K562 (cell line): ENCODE measurements around the gene CHPF2. TPM values are rescaled to one million over a fixed set of nuclear protein-coding genes. Genes with fewer than 3 reads are reported as not detected.
A peak's percentile ranks its signal among the peaks of the same experiment; 100 is the strongest.

Experiments
- AFF4 ChIP-seq: sonication (generic); formaldehyde crosslinking; IDR thresholded peaks from 2 replicates; pipeline ENCODE4 v1.8.0; 2023; ENCODE audit warnings: mild to moderate bottlenecking, missing genetic modification reagents
- CBX3 ChIP-seq, 2 experiments: IDR thresholded peaks; 1 replicate in 1 of 2; 2 replicates in 1 of 2; pipeline ENCODE4 v1.6.1; 2012; ENCODE audit warnings: inconsistent platforms in 2 of 2, low read length in 2 of 2, borderline replicate concordance in 1 of 2, control low read depth in 1 of 2
- E2F8 ChIP-seq: fragments of 450-650 bp; IDR thresholded peaks from 2 replicates; pipeline ENCODE4 v1.7.1; 2018; ENCODE audit warnings: mild to moderate bottlenecking, low read depth; ENCODE audit not compliant: partially characterized antibody
- HSF4 ChIP-seq: fragments of 250-450 bp; sonication (Bioruptor Pico); IDR thresholded peaks from 2 replicates; pipeline ENCODE4 v2.1.2; 2022; ENCODE audit warnings: mild to moderate bottlenecking, moderate library complexity, borderline replicate concordance
- NFIC ChIP-seq: fragments of 450-650 bp; IDR thresholded peaks from 2 replicates; pipeline ENCODE4 v1.6.1; 2017; ENCODE audit warnings: mild to moderate bottlenecking, inconsistent platforms
- NR2C2 ChIP-seq, 2 experiments: fragments of 200-800 bp in 1 of 2; sonication (Bioruptor generic) in 1 of 2; sonication (generic) in 1 of 2; formaldehyde crosslinking in 1 of 2; IDR thresholded peaks; 2 replicates each; pipeline versions ENCODE4 v1.6.1 to v1.8.0; 2016 to 2022; ENCODE audit warnings: mild to moderate bottlenecking in 1 of 2, missing compliant biosample characterization in 1 of 2, missing genetic modification characterization in 1 of 2, missing genetic modification reagents in 1 of 2
- OTX1 ChIP-seq: fragments of 450-650 bp; formaldehyde crosslinking; IDR thresholded peaks from 2 replicates; pipeline ENCODE4 v1.4.0; 2022; ENCODE audit warnings: mild to moderate bottlenecking
- SAFB ChIP-seq: fragments of 200-400 bp; formaldehyde crosslinking; IDR thresholded peaks from 2 replicates; pipeline ENCODE4 v1.6.1; 2017; ENCODE audit warnings: low read depth, low read length, borderline replicate concordance
- SMC3 ChIP-seq: conservative IDR thresholded peaks from 2 replicates; pipeline ENCODE4 v1.6.1; 2011; ENCODE audit warnings: low read depth, low read length, improper control_type of control experiment; ENCODE audit not compliant: insufficient read depth
- TAF7 ChIP-seq: fragments of 450-650 bp; IDR thresholded peaks from 2 replicates; pipeline ENCODE4 v1.6.1; 2016; ENCODE audit warnings: missing genetic modification characterization, missing compliant biosample characterization
- TBP ChIP-seq: optimal IDR thresholded peaks from 2 replicates; pipeline ENCODE3; 2011; ENCODE audit warnings: low read depth, low read length, improper control_type of control experiment
- TCF15 ChIP-seq: fragments of 250-450 bp; sonication (Bioruptor Pico); IDR thresholded peaks from 2 replicates; pipeline ENCODE4 v1.8.0; 2022; ENCODE audit warnings: moderate library complexity, mild to moderate bottlenecking, inconsistent platforms
- ZNF282 ChIP-seq: sonication (generic); formaldehyde crosslinking; IDR thresholded peaks from 2 replicates; pipeline ENCODE4 v1.8.1; 2023; ENCODE audit warnings: missing genetic modification reagents
- polyA plus RNA-seq, 8 experiments: library from polyadenylated mRNA; depleted of rRNA in 4 of 8; stranded (reverse) in 5 of 8; unstranded in 3 of 8; fragments of >200 nt; fragmentation: Nextera tagmentation in 2 of 8; fragmentation: Illumina TruSeq in 1 of 8; extraction: Ambion mirVana in 2 of 8; extraction: Trizol in 1 of 8; gene quantifications; 2 replicates each; pipeline versions ENCODE4 v1.2.1 to v1.2.3, GENCODE V29; 2011 to 2014; ENCODE audit warnings: inconsistent platforms in 1 of 8, missing spikeins in 1 of 8
- total RNA-seq, 7 experiments: library from RNA; depleted of rRNA in 6 of 7; stranded (reverse); fragments of >200 nt in 6 of 7; fragmentation: Illumina TruSeq in 2 of 7; extraction: Trizol in 2 of 7; gene quantifications; 2 replicates each; pipeline versions ENCODE4 v1.2.1 to v1.2.3, GENCODE V29; 2011 to 2021; ENCODE audit warnings: low replicate concordance in 1 of 7

Gene CHPF2
- total and polyA plus RNA-seq, 9 of the 15 experiments (the other 6 are each of a cell fraction or from before 2014, with no cell fraction given), result 0.08 to 32.8 (median 10.5) TPM

GRCh38 chr7:151276666-151277590, 44.6 kb downstream of the CHPF2 start (continued):
- TF ChIP-seq AFF4 (CRISPR knock-in tag) (no peak), E2F8 (no peak), OTX1 (CRISPR knock-in tag) (no peak), CBX3 (IDR thresholded peaks at IDR 0.05; ENCODE audit: borderline replicate concordance in 1 of 2, low read length in 2 of 2) (peak in 1 of 2 experiments; percentile 38; a peak in 1 of 3 replicates), TCF15 (CRISPR knock-in tag) (no peak), TAF7 (tag) (no peak), ZNF282 (no peak), SAFB (no peak), HSF4 (CRISPR knock-in tag) (no peak), NFIC (0 out of 2 replicates have a peak, but pooled peaks have one; percentile 33), SMC3 (0 out of 2 replicates have a peak, but pooled peaks have one; percentile 9), NR2C2 (CRISPR knock-in tag; IDR thresholded peaks at IDR 0.05) (no peak), NR2C2 (tag; IDR thresholded peaks at IDR 0.05) (no peak), TBP (no peak)
